NCI-H69 (cell line): ENCODE measurements around the gene PRKCD.

Experiments
- DNase-seq: peaks from one replicate; lab custom pipeline; 2025; lab: John Stamatoyannopoulos, UW

Gene PRKCD

DNA sequence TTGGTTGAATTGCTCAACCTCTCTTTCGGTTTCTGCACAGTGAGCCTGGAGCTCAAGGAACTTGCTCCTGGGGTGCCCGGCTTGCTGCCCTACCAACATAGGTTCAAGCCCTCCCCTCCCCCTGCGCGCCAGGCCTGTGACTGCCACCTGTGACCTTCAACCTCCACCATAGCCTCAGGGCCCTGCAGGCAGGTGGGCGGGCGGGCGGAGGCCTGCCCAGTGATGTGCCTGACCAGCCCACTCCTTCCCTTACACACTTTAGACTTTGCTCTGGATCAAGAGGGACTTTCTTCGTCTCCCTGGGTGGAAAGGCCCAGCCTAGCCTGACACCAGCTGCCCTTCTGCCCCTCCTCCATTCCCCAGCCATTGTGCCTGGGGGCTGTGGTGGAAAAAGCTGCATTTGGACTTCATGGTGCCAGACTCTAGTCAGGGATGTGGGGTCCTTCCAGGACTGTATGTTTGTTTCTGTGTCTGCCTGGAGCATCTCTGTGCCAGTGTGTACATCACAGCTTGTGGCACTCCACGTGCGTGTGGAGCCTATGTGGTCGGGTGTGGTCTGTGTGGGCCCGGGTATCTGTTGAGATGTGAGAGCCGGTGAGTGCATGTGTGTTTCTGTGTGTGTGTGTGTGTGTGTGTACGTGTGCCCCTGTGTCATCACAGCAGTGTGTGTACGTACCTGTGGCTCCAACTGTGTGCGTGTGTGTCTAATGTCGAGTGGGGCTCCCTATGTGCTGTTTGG, 9.5 kb downstream of the PRKCD start:
- no peak for DNase-seq

DNA sequence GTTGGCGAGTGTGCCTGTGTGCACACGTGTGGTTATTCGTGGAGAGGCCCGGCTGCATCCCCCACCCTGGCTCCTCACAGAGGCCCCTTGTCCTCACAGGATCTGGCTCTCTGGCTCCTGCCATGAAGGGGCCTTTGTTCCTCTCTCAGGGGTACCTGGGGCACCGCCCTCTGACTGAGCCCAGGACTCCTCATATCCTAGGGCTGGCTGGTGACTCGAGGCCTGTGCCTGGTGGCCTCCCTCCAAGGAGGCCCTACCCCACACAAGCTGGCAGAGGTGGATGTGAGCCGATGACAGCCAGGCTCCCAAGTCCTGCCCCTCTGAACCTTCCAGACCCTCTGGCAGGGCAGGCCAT, 10.0 kb downstream of the PRKCD start:
- DNase-seq: no peak

DNA sequence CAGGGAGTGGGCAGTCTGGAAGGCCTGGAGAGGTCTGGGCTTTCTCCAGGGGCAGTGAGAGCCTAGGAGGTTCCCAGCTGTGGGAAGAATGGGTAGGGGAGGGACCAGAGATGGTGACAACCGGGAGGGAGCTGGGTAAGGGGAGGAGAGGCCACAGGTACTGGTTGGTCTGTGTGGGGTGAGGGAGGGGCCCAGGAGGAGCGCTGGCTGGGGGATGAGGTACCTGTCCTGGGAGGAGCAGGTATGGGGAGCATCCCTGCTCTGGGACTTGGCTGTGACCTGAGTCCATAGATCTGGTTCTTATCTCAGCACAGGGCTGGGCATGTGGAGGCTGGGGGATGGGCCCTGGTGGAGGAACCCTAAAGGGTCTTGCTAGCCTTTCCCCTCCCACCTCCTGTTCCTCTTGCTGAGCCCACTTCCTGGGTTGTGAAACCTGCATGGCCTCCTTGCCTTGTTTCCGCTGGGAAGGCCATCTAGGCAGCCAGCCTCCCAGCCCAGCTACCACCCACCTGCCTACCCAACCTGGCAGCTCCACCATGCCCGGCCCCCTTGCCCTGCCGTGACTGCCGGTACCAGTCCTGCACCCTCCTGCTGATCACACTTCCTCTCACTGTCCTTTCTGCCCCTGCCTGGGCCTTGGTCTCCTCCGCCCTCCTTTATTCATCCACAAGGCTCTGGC, 11.0 kb downstream of the PRKCD start:
- DNase-seq: peak; percentile 39

GRCh38 chr3:53173107-53173506, 12.1 kb downstream of the PRKCD start:
- no peak for DNase-seq

DNA sequence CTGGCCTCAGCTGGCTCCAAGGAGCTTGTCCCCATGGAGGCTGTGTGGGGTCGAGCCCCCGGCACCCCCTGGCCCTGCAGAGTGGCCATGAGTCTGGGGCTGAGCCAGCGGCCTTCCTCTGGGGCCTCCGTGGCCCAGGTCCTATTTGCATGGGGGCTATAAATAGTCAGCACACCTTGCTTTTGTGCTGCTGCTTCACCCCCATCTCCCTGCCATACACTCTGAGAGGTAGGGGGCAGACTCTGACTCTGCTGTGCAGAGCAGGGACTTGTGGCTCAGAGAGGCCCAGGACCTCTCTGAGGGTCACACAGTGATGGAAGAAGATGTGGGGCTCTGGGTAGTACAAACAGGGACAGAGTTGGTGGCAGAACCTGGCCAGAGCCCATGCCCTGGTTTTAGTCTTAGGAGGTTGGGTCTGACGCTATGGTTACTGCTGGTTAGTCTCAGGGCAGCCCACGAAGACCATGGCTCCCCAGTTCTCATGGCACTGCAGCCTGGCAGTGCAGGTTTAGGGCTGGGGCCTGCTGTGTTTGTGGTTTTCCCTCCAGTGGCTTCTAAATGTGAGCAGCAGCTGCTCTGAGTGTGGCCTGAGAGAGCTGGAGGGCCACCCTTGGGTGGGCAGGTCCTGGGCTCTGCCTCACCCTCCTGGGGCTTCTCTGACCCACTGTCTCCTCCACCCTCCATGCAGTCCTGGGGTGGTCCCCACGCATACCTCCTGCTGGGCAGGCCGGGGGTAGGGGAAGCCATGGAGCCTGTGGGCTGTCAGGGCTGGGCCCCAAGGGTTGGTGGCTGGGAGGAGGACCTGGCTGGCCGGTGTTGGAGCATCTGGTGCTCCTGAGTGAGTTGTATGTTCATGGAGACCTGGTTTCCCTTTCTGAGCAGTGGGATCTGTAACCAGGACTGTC, 13.6 kb downstream of the PRKCD start:
- no peak for DNase-seq

DNA sequence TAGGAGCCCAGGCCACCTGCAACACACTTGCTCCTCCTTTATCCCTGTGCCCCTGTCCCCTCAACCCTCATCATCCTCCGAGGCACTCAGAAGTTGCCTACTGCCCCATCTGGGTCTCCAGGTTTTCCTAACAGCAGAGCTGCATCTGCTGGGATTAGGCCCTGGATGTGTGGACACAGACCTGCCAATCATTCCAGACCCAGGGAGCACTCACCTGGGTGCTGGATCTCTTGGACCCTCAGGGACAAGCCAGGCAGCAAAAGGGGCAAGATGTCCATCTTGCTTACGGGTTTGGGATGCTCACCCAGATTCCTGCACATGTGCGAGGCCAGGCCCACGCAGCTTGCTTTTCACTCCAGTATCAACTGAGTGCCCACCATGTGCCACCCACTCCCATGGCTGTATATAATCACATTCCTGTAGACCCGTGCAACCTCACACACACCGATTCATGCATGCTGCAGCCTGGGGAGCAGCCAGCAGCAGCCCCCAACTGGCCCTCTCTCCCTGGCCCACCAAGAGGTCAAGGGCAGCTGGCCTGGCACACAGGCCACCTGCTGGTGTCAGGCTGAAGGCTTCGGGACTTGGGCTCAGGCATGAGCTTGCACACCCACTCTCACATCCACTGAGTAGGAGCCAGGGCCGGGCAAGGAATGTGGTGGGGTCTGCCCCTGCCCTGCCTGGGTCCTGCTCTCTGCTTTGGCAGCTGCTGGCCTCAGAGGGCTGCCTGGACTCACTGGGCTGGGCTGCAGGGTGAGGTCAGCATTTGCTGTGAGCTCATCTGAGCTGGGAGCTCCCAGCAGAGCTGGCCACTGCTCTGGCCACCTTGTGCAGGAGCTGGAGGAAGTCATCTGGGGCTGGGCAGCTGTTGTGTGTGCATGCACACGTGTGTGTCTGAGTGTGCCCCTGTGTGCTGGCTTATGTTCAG, 14.9 kb downstream of the PRKCD start:
- no peak for DNase-seq

- no peak for DNase-seq
These were observed 17.2 kb downstream of the PRKCD start for GRCh38 chr3:53178246-53178645.

GRCh38 chr3:53179580-53179979, 18.6 kb downstream of the PRKCD start:
- no peak for DNase-seq

- no peak for DNase-seq
These were observed 19.5 kb downstream of the PRKCD start for GRCh38 chr3:53180305-53181023.

DNA sequence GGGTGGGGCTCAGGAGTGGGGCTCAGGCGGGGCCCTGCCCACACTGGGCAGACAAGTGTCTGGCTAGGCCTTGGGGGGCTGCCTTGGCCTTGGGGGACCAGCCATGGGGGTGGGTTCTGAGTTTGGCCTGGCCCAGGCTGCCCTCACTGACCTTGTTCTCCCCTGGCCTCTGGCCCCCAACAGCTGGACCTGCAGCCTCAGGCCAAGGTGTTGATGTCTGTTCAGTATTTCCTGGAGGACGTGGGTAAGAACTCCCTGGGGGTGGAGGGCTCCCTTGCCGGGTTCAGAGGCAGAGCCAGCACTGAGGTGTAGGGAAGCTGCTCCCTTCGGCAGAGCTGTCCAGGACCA, 20.0 kb downstream of the PRKCD start:
- no peak for DNase-seq

DNA sequence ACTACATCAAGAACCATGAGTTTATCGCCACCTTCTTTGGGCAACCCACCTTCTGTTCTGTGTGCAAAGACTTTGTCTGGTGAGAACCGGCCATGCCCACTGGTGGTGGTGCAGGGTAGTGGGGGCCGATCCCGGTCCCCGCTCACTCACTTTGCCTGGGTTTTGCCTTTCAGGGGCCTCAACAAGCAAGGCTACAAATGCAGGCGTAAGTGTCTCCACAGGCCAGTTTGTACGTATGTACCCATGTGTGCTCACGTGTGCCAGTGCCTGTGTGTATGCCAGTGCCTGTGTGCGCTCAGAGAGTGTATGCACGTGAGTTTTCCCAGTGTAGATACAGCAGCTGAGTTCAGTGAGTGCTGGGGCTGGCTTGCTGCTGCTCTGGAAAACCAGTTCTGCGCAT, 20.5 kb downstream of the PRKCD start:
- no peak for DNase-seq

- DNase-seq: no peak
These were observed 21.9 kb downstream of the PRKCD start for GRCh38 chr3:53182764-53183355.

- no peak for DNase-seq
These were observed 22.5 kb downstream of the PRKCD start for GRCh38 chr3:53183514-53183913.

GRCh38 chr3:53184701-53185100, 23.7 kb downstream of the PRKCD start:
- no peak for DNase-seq

GRCh38 chr3:53185761-53186465, 24.9 kb downstream of the PRKCD start:
- no peak for DNase-seq

DNA sequence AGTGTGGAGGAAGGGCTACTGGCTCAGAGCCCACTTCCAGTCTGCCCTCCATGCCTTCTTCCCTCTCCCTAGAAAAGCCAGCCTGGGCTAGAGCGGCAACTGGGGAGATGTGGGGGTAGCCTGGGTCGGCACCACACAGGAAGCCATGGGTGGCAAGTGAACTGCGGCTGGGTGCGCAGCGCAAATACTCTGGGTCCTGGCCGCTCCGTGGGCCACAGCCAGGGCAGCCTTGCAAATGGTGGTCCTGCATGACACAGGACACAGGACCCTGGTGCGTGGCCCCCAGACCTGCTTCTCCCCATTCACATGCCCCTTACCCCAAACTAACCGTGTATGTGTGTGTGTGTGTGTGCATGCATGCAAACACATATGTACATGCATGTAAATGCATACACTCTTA, 25.7 kb downstream of the PRKCD start:
- no peak for DNase-seq

DNA sequence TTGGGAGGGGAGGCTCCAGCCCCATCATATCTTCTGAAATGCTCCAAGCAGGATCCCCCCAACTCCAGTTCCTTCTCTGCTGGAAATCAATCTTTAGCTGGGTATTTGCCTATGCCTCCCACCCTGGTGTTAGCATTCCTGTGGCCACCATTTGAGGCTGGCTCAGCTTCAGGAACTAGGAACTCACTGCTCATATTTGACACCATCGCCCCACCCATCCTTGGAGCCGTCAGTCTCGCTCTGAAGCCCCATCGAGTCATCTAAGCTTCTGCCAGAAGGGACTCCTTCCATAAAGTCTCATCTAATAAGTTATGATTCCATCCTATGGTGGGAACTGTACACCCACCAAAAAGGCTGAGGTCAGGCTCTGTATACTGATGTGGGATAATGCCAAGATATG, 26.4 kb downstream of the PRKCD start:
- DNase-seq: no peak

- DNase-seq: no peak
These were observed 27.2 kb downstream of the PRKCD start for GRCh38 chr3:53188136-53188685.

GRCh38 chr3:53188720-53189119, 27.7 kb downstream of the PRKCD start:
- DNase-seq: no peak

DNA sequence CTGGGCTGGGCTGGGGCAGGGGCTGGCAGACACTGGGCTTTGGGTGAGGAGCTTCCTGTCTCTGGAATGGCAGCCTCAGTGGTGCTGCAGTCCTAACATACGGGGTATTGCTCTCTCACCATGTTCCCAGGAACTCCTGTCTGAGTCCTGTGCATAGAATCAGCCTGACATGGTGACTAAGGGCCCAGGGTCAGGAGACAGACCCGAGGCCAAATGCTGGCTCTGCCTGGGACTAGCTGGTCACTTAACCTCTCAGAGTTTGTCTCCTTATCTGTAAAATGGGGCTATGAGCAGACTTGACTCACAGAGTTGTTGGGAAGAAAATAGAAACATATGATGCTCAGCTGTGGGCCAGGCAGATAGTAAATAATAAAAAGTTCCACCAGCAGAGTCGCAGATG, 28.3 kb downstream of the PRKCD start:
- DNase-seq: no peak
